DND-41 (cell line): ENCODE measurements around the gene COX10.

Experiments used
- ATAC-seq: fragments of 200-7000 bp; cut with Tn5 transposase; 3 replicates; pipeline ENCODE4 v1.9.1; 2021; ENCODE audit warnings: low read depth; ENCODE audit not compliant: insufficient read depth
- DNase-seq: peaks from one replicate; pipeline ENCODE4 v3.0.0-alpha.2; 2020
- H2AFZ ChIP-seq: 2 replicates; pipeline ENCODE4 v1.6.0; 2012; ENCODE audit warnings: low read depth, low read length
- H3K27ac ChIP-seq: 2 replicates; pipeline ENCODE4 v1.5.1; 2012; ENCODE audit warnings: low read length, inconsistent platforms
- H3K27me3 ChIP-seq: fragments of 200-600 bp; sonication (generic); 2 replicates; pipeline ENCODE4 v1.6.0; 2012; ENCODE audit warnings: low read length, mild to moderate bottlenecking, inconsistent platforms; ENCODE audit not compliant: insufficient read depth, poor library complexity
- H3K36me3 ChIP-seq: 2 replicates; pipeline ENCODE4 v1.5.1; 2012; ENCODE audit warnings: low read length, inconsistent platforms; ENCODE audit not compliant: insufficient read depth
- H3K4me1 ChIP-seq: 2 replicates; pipeline ENCODE4 v1.5.1; 2012; ENCODE audit warnings: mild to moderate bottlenecking, low read length; ENCODE audit not compliant: insufficient read depth
- H3K4me2 ChIP-seq: 2 replicates; pipeline ENCODE4 v1.6.0; 2012; ENCODE audit warnings: mild to moderate bottlenecking, moderate library complexity, low read length, inconsistent platforms; ENCODE audit not compliant: insufficient read depth
- H3K4me3 ChIP-seq, 2 experiments: fragments of 200-600 bp in 1 of 2; shearing (Covaris generic) in 1 of 2; 2 replicates each; pipeline ENCODE4 v1.5.1; 2012 to 2016; ENCODE audit warnings: inconsistent platforms in 2 of 2, low read length in 2 of 2, mild to moderate bottlenecking in 2 of 2, low read depth in 1 of 2, moderate library complexity in 1 of 2
- H3K79me2 ChIP-seq: 2 replicates; pipeline ENCODE4 v1.6.0; 2012; ENCODE audit warnings: low read length, inconsistent platforms; ENCODE audit not compliant: insufficient read depth
- H3K9ac ChIP-seq: 2 replicates; pipeline ENCODE4 v1.6.0; 2012; ENCODE audit warnings: low read depth, mild to moderate bottlenecking, inconsistent platforms, low read length, moderate library complexity
- H3K9me3 ChIP-seq: 2 replicates; pipeline ENCODE4 v1.5.1; 2012; ENCODE audit warnings: low read length, moderate library complexity, mild to moderate bottlenecking, inconsistent platforms; ENCODE audit not compliant: insufficient read depth, severe bottlenecking
- H4K20me1 ChIP-seq: 2 replicates; pipeline ENCODE4 v1.6.0; 2012; ENCODE audit warnings: low read length; ENCODE audit not compliant: insufficient read depth
- CTCF ChIP-seq: IDR thresholded peaks from 2 replicates; pipeline ENCODE4 v1.5.1; 2012; ENCODE audit warnings: borderline replicate concordance, low read length, moderate library complexity, mild to moderate bottlenecking; ENCODE audit not compliant: poor library complexity, severe bottlenecking; ENCODE audit errors: extremely low read depth
- EZH2 ChIP-seq: IDR thresholded peaks from 3 replicates; pipeline ENCODE4 v1.6.1; 2012; ENCODE audit warnings: borderline replicate concordance, low read depth, mild to moderate bottlenecking, moderate library complexity, low read length, inconsistent platforms; ENCODE audit not compliant: severe bottlenecking

The COX10 gene

GRCh38 chr17:14080847-14081251, 11.5 kb downstream of the COX10 start:
- Histone ChIP-seq H3K79me2 (peaks cover 9% of the 10 kb centered on the region), H3K27ac (no peak overlapping the region), H3K36me3 (peaks cover 50% of the 10 kb centered on the region)

GRCh38 chr17:14082848-14083247, 13.5 kb downstream of the COX10 start:
- peaks cover 31% of the 10 kb centered on the region for H3K36me3 ChIP-seq
- peaks cover 19% of the 10 kb centered on the region for H3K79me2 ChIP-seq
- H3K4me2 ChIP-seq = no peak overlapping the region
- no peaks in the 10 kb centered on the region for H3K9me3 ChIP-seq
- H3K27me3 ChIP-seq = no peaks in the 10 kb centered on the region
- DNase-seq (no peak), ATAC-seq (no peak)
- no peak overlapping the region for H3K27ac ChIP-seq
- H4K20me1 ChIP-seq = peaks cover 13% of the 10 kb centered on the region; the same call in 1 of the 2 replicates
- no peaks in the 10 kb centered on the region for H3K4me1 ChIP-seq
- no peak overlapping the region for H2AFZ ChIP-seq
- no peak overlapping the region for H3K9ac ChIP-seq
- no peak overlapping the region for H3K4me3 ChIP-seq
- TF ChIP-seq CTCF = no peak
- TF ChIP-seq EZH2 = no peak

More at GRCh38 chr17:14080847-14081251, 11.5 kb downstream of the COX10 start:
- ATAC-seq = no peak
- Histone ChIP-seq H3K4me2 (no peak overlapping the region), H2AFZ (no peak overlapping the region), H3K27me3 (no peaks in the 10 kb centered on the region), H3K4me1 (no peaks in the 10 kb centered on the region), H4K20me1 (peaks cover 12% of the 10 kb centered on the region; the same call in 1 of the 2 replicates), H3K9me3 (no peaks in the 10 kb centered on the region), H3K9ac (no peak overlapping the region), H3K4me3 (no peak overlapping the region)
- no peak for TF ChIP-seq EZH2
- DNase-seq = no peak

- Histone ChIP-seq H3K27me3 (no peaks in the 10 kb centered on the region), H3K9me3 (no peaks in the 10 kb centered on the region), H3K79me2 (peaks cover 27% of the 10 kb centered on the region), H3K27ac (no peak overlapping the region), H3K9ac (no peak overlapping the region), H3K4me3 (no peak overlapping the region), H4K20me1 (peaks cover 22% of the 10 kb centered on the region; the same call in 1 of the 2 replicates), H3K4me1 (no peaks in the 10 kb centered on the region), H2AFZ (no peak overlapping the region), H3K4me2 (no peak overlapping the region), H3K36me3 (peaks cover 14% of the 10 kb centered on the region)
- TF ChIP-seq EZH2 = no peak
- TF ChIP-seq CTCF = no peak
- DNase-seq (no peak), ATAC-seq (no peak)
These were observed 15.7 kb downstream of the COX10 start for GRCh38 chr17:14084955-14085354.

GRCh38 chr17:14086189-14086588, 16.9 kb downstream of the COX10 start:
- peaks cover 27% of the 10 kb centered on the region for H3K79me2 ChIP-seq

More at GRCh38 chr17:14086189-14086588, 16.9 kb downstream of the COX10 start:
- no peak for ATAC-seq
- H3K36me3 ChIP-seq = peaks cover 11% of the 10 kb centered on the region
- H3K4me3 ChIP-seq = no peak overlapping the region
- TF ChIP-seq CTCF (no peak), EZH2 (no peak)
- H3K27me3 ChIP-seq = no peaks in the 10 kb centered on the region
- H3K4me1 ChIP-seq = no peaks in the 10 kb centered on the region
- no peak overlapping the region for H3K27ac ChIP-seq
- no peak for DNase-seq
- no peaks in the 10 kb centered on the region for H3K9me3 ChIP-seq
- H3K4me2 ChIP-seq = no peak overlapping the region
- H2AFZ ChIP-seq = no peak overlapping the region
- H3K9ac ChIP-seq = no peak overlapping the region
- peaks cover 23% of the 10 kb centered on the region; the same call in 1 of the 2 replicates for H4K20me1 ChIP-seq
